ENCODE results near the gene CDCP1. TPM values are rescaled to one million over a fixed set of nuclear protein-coding genes. Genes with fewer than 3 reads are reported as not detected.

Gene CDCP1
- total RNA-seq, 2 experiments from 2014 or later, result 1.7 to 1.8 TPM

- Mint-ChIP-seq H3K36me3 (ENCODE audit: low read depth) (peaks cover 7% of the 10 kb centered on the region), H3K9me3 (no peaks in the 10 kb centered on the region), H3K4me1 (ENCODE audit: low read depth) (peaks cover 17% of the 10 kb centered on the region), H3K27me3 (no peaks in the 10 kb centered on the region), H3K4me3 (no peak overlapping the region), H3K27ac (no peak overlapping the region)
- Histone ChIP-seq H3K27me3 (ENCODE audit: control insufficient read depth in 1 of 2, insufficient read depth in 2 of 2, low read length in 2 of 2) (peaks cover 0 to 2% of the 10 kb centered on the region in 2 experiments), H3K36me3 (ENCODE audit: insufficient read depth, low read length) (no peaks in the 10 kb centered on the region), H3K9me3 (ENCODE audit: control insufficient read depth in 1 of 2, insufficient read depth in 1 of 2, low read length in 2 of 2) (no peaks in the 10 kb centered on the region), H3K4me3 (ENCODE audit: low read length) (no peak overlapping the region), H3K4me1 (ENCODE audit: insufficient read depth, low read length) (no peaks in the 10 kb centered on the region), H3K27ac (ENCODE audit: low read depth in 1 of 2, low read length in 2 of 2) (no peak overlapping the region)
- DNase-seq, result no peak
- intact Hi-C loops (cut with DNase I, micrococcal nuclease), result no loop called here
- ChIA-PET CTCF (no interaction called here), POLR2A (no interaction called here)
- ATAC-seq (ENCODE audit: poor library complexity), result no peak
- TF ChIP-seq, protein P1, sequence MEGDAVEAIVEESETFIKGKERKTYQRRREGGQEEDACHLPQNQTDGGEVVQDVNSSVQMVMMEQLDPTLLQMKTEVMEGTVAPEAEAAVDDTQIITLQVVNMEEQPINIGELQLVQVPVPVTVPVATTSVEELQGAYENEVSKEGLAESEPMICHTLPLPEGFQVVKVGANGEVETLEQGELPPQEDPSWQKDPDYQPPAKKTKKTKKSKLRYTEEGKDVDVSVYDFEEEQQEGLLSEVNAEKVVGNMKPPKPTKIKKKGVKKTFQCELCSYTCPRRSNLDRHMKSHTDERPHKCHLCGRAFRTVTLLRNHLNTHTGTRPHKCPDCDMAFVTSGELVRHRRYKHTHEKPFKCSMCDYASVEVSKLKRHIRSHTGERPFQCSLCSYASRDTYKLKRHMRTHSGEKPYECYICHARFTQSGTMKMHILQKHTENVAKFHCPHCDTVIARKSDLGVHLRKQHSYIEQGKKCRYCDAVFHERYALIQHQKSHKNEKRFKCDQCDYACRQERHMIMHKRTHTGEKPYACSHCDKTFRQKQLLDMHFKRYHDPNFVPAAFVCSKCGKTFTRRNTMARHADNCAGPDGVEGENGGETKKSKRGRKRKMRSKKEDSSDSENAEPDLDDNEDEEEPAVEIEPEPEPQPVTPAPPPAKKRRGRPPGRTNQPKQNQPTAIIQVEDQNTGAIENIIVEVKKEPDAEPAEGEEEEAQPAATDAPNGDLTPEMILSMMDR (IDR thresholded peaks at IDR 0.05), result no peak
Measured at GRCh38 chr3:45082142-45082538, 64.0 kb downstream of the CDCP1 start.

DNA sequence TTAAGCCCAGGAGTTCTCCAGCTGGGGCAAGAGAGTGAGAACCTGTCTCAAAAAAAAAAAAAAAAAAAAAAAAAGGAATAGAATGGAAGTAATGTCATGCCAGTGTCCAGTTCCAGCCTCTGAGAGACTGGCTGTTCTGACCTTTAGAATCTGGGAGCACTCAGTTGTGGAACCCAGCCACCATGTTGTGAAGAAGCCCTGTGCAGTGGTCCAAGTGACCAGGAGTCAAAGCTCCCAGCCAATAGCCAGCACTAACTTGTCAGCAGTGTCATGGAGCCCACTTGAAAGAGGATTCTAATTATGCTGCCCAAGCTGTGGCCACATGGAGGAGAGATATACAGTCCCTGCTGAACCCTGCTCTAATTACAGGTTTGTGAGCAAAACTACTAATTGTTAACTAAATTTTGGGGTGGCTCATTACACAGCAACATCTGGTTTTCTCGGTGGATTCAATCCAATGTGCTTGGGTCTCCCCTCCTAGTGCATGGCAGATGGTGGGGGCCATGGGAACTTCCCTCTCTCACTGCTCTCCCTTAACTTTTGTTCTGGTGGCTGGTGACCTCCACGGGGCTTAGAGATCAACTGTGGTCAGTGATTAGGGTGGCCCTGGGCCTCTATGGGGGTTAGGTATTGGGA is 64.6 kb downstream of the CDCP1 start:
- H3K4me1 ChIP-seq (ENCODE audit: insufficient read depth, low read length), result no peaks in the 10 kb centered on the region
- H3K9me3 Mint-ChIP-seq, result no peaks in the 10 kb centered on the region
- H3K36me3 Mint-ChIP-seq (ENCODE audit: low read depth), result peaks cover 7% of the 10 kb centered on the region
- TF ChIP-seq, protein P1 (IDR thresholded peaks at IDR 0.05), result no peak
- intact Hi-C loops (cut with DNase I, micrococcal nuclease), result no loop called here
- no peaks in the 10 kb centered on the region for H3K9me3 ChIP-seq (ENCODE audit: control insufficient read depth in 1 of 2, insufficient read depth in 1 of 2, low read length in 2 of 2)
- no peak overlapping the region for H3K27ac ChIP-seq (ENCODE audit: low read depth in 1 of 2, low read length in 2 of 2)
- DNase-seq (no peak), ATAC-seq (ENCODE audit: poor library complexity) (no peak)
- peaks cover 0 to 2% of the 10 kb centered on the region in 2 experiments for H3K27me3 ChIP-seq (ENCODE audit: control insufficient read depth in 1 of 2, insufficient read depth in 2 of 2, low read length in 2 of 2)
- no peak overlapping the region for H3K4me3 Mint-ChIP-seq
- no peaks in the 10 kb centered on the region for H3K27me3 Mint-ChIP-seq
- H3K4me1 Mint-ChIP-seq (ENCODE audit: low read depth), result peaks cover 17% of the 10 kb centered on the region
- no peaks in the 10 kb centered on the region for H3K36me3 ChIP-seq (ENCODE audit: insufficient read depth, low read length)
- no peak overlapping the region for H3K27ac Mint-ChIP-seq
- ChIA-PET POLR2A (no interaction called here), CTCF (no interaction called here)
- no peak overlapping the region for H3K4me3 ChIP-seq (ENCODE audit: low read length)

DNA sequence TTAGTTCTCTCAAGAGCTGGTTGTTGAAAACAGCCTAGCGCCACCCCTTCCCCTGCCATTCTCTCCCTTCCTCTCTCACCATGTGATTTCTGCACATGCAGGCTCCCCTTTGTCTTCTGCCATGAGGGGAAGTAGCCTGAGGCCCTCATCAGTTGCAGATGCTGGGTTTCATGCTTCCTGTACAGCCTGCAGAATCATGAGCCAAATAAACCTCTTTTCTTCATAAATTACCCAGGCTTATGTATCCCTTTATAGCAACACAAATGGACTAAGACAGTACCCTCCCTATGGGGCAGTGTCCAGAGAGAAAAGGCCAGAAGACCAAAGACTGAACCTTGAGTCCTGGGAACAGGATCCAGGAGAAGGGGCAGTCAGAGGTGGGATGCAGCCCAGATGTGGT is 65.4 kb downstream of the CDCP1 start:
- Mint-ChIP-seq H3K36me3 (ENCODE audit: low read depth) (peaks cover 7% of the 10 kb centered on the region), H3K4me3 (no peak overlapping the region), H3K9me3 (no peaks in the 10 kb centered on the region), H3K4me1 (ENCODE audit: low read depth) (peaks cover 17% of the 10 kb centered on the region), H3K27ac (no peak overlapping the region), H3K27me3 (no peaks in the 10 kb centered on the region)
- no peak overlapping the region for H3K4me3 ChIP-seq (ENCODE audit: low read length)
- TF ChIP-seq, protein P1 (IDR thresholded peaks at IDR 0.05), result no peak
- no peaks in the 10 kb centered on the region for H3K36me3 ChIP-seq (ENCODE audit: insufficient read depth, low read length)
- ATAC-seq (ENCODE audit: poor library complexity) (no peak), DNase-seq (no peak)
- no peaks in the 10 kb centered on the region for H3K4me1 ChIP-seq (ENCODE audit: insufficient read depth, low read length)
- H3K27me3 ChIP-seq (ENCODE audit: control insufficient read depth in 1 of 2, insufficient read depth in 2 of 2, low read length in 2 of 2), result peaks cover 0 to 2% of the 10 kb centered on the region in 2 experiments
- POLR2A ChIA-PET, result no interaction called here
- CTCF ChIA-PET, result no interaction called here
- no peaks in the 10 kb centered on the region for H3K9me3 ChIP-seq (ENCODE audit: control insufficient read depth in 1 of 2, insufficient read depth in 1 of 2, low read length in 2 of 2)
- intact Hi-C loops (cut with DNase I, micrococcal nuclease), result no loop called here
- no peak overlapping the region for H3K27ac ChIP-seq (ENCODE audit: low read depth in 1 of 2, low read length in 2 of 2)
